OCI-M2 (cell line): ENCODE measurements around the gene BMPR1B.
"Not testable (repeated sequence)": the region's sequence is repeated elsewhere in the genome, so short reads cannot be mapped to it uniquely, and the experiment has no call there.

Experiments used
- DNase-seq: peaks from one replicate; lab custom pipeline; 2025; ENCODE audit not compliant: unreplicated experiment; lab: John Stamatoyannopoulos, UW

Gene BMPR1B

DNA sequence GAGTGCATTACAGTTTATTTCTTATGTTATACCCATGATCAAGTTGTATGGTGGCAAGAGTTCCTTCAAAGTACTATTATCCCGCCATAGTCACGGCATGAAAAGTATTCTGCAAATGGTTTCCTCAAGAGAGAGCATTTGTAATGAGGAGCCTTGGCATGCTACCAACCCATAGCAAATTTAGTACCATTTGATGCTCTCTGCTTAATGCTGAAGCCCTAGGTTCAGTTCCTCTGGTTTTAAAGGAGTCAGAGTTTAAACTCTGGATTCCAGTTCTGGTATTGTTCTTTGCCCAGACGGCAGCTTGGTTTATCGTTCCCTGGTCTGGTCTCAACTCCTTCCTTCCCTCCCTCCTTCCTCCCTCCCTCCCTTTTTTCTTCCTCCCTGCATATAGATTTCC lies 371.3 kb downstream of the BMPR1B start:
- no peak for DNase-seq

DNA sequence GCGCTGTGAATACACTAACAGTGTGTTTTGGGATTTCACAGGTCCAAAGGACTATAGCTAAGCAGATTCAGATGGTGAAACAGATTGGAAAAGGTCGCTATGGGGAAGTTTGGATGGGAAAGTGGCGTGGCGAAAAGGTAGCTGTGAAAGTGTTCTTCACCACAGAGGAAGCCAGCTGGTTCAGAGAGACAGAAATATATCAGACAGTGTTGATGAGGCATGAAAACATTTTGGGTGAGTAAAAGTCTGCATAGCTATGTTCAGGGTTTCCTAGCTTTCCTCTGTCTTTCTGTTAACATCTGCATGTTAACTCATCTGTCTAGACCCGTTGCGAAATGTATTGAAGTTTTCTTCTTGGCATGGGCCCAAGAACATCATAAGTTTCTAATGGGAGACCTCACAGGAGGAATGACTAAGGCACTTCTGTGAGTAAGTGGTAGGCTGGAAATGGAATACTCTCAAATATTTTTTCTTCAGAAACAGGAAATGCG lies 372.1 kb downstream of the BMPR1B start:
- no peak for DNase-seq

- DNase-seq: not testable (repeated sequence)
These were observed 376.3 kb downstream of the BMPR1B start for GRCh38 chr4:95134016-95134415.

GRCh38 chr4:95139424-95139823 lies 381.7 kb downstream of the BMPR1B start:
- DNase-seq: not testable (repeated sequence)

GRCh38 chr4:95141361-95141760 lies 383.6 kb downstream of the BMPR1B start:
- no peak for DNase-seq

- no peak for DNase-seq
These were observed 385.2 kb downstream of the BMPR1B start for GRCh38 chr4:95142932-95143331.

- no peak for DNase-seq
These were observed 393.5 kb downstream of the BMPR1B start for GRCh38 chr4:95151255-95151654.

DNA sequence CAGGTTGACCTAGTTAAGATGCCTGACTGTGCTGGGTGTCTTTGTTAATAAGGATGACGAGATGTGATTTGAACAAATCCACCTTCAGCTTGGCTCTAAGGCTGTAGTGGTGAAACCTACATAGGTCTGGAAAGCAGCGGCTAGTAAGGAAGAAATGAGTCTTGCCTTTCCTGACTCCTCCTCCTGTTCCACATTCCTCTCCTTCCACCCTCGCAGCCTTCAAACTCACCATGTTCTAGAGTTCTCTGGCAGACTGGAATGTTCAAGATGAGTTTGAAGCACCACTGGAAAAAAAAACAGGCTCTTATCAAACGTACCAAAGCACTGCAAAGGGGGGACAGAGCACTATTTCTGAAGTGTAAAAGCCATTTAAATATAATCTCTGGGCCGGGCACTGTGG lies 395.4 kb downstream of the BMPR1B start:
- no peak for DNase-seq

DNA sequence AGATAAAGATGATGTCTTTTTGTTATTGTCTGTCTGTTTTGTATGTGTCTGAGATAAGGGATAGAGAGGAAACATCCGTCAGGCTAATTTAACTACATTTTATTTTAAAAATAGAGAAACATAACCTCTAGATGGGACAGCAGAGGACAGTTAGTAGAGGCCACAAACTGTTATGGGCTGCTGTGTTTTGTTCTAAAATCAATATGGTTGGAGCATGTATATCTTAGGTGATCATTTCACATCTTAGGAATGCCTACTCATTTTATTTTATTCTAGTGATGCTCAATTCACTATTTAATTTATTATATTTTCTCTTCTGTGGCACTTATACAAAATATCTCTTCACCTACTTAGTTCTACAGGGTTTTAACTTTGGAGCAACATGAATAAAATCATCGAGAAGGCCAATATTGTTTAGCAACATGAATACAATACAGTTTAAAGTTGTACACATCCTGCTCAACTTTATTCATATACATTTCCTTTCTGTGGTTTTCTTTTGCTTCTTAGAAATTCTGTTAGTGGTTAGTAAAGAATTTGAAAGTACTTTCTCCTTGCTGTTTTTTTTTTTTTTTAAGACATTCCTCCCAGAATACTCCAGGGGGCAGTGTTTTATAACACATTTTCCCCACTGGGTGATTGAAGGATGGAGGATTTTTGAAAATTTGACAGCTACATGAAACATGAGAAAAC lies 398.1 kb downstream of the BMPR1B start:
- no peak for DNase-seq

- DNase-seq: no peak
These were observed 398.7 kb downstream of the BMPR1B start for GRCh38 chr4:95156452-95156765.

DNA sequence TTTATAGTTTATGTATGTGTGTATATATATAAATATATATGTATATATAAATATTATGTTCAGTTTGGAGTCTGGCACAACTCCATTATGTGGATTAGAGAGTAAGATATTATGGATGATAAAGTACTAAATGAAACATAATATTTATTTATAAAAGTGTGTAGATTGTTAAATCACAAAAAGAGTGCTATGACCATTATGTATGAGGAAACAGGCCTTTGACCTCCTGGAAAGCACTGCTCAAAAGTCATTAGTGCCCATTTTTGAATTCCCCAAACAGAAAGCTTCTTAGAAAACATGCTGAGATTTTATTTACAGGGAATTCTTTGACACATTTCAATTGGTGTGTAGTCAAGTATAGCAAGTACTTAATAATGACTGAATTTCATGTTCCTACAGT lies 399.8 kb downstream of the BMPR1B start:
- no peak for DNase-seq

- DNase-seq: no peak
These were observed 400.3 kb downstream of the BMPR1B start for GRCh38 chr4:95158045-95158444.

GRCh38 chr4:95158626-95159025 lies 400.9 kb downstream of the BMPR1B start:
- DNase-seq: no peak

- no peak for DNase-seq
These were observed 401.6 kb downstream of the BMPR1B start for GRCh38 chr4:95159384-95159783.

- DNase-seq: no peak
These were observed 404.2 kb downstream of the BMPR1B start for GRCh38 chr4:95161781-95162469.

DNA sequence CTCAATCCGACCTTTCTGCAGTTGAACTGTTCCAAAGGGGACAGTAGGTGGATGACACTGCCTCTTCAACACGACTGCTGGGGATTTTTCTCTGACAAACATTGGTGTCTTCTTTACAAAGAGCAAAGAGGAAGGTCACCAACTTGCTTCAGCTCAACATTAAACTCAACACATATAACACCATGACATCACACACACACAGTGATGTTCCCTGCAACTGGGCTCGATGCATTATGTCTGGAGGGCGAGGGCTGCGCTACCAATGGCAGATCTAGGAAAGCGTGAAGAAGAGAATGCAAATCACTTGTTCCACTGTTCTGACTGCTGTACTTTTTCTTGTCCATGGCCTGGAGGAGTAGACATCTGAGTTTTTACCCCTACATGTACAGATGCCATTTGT lies 405.1 kb downstream of the BMPR1B start:
- DNase-seq: no peak

GRCh38 chr4:95165926-95166524 lies 408.3 kb downstream of the BMPR1B start:
- no peak for DNase-seq

DNA sequence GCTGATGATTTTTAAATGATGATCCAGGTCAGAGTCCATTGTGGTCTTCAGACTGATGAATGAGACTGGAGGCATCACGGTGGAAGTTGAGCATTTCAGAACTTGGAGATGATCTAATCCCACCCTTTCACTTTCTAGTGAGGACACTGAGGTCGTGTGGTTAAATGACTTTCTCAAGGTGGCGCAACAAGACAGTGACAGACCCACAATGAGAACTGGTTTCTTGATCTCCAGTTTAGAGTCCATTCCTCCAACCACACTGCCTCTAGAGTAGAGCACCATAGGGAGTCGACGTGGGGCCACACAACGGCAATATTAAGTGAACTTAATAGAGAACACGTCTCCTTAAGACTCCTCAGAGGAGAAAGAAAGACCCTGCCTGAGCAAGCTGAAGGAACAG lies 410.1 kb downstream of the BMPR1B start:
- DNase-seq: no peak

DNA sequence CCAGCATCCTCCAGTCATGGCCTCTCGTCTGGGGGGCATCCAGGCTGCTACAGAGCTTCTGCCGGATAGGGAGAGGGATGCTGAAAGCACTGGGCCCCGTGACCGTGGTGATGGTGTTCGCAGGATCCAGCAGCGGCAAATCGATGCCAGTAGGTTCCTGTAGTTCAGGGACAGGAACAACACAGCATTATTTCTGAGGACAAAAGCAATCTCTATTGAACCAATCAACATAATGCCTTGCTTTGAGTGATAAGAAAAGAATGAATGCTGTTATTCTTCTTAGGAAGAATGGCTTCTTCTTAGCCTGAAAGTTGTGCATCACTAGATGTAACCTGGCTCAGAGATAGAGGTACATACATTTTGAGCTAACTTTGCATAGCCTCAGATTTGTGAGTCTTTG lies 412.4 kb downstream of the BMPR1B start:
- no peak for DNase-seq

DNA sequence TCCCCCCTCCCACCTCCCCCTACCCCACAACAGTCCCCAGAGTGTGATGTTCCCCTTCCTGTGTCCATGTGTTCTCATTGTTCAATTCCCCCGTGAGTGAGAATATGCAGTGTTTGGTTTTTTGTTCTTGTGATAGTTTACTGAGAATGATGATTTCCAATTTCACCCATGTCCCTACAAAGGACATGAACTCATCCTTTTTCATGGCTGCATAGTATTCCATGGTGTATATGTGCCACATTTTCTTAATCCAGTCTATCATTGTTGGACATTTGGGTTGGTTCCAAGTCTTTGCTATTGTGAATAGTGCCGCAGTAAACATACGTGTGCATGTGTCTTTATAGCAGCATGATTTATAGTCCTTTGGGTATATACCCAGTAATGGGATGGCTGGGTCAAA lies 413.6 kb downstream of the BMPR1B start:
- not testable (repeated sequence) for DNase-seq

GRCh38 chr4:95178938-95179337 lies 421.2 kb downstream of the BMPR1B start:
- no peak for DNase-seq

- no peak for DNase-seq
These were observed 422.9 kb downstream of the BMPR1B start for GRCh38 chr4:95180531-95181242.
